H9 (cell line): Measurements from ENCODE around the gene IDH3B. TPM values are rescaled to one million over a fixed set of nuclear protein-coding genes. Genes with fewer than 3 reads are reported as not detected.

Source experiments
- DNase-seq: peaks from one replicate; pipeline ENCODE4 v3.0.0-alpha.2; 2017
- H2AFZ ChIP-seq: one replicate; pipeline ENCODE4 v1.6.1; 2013; ENCODE audit warnings: mild to moderate bottlenecking, low read length, control low read depth, moderate library complexity
- H2AK5ac ChIP-seq: 2 replicates; pipeline ENCODE4 v1.6.1; 2013; ENCODE audit warnings: low read length, control low read depth, mixed read lengths; ENCODE audit not compliant: insufficient read length
- H2BK120ac ChIP-seq: one replicate; pipeline ENCODE4 v1.6.1; 2013; ENCODE audit warnings: low read depth, mild to moderate bottlenecking, low read length, control low read depth, inconsistent platforms; ENCODE audit not compliant: poor library complexity, severe bottlenecking
- H2BK12ac ChIP-seq: 2 replicates; pipeline ENCODE4 v1.6.1; 2013; ENCODE audit warnings: low read length, control low read depth, mixed read lengths, low read depth; ENCODE audit not compliant: insufficient read length
- H2BK15ac ChIP-seq: 2 replicates; pipeline ENCODE4 v1.6.1; 2013; ENCODE audit warnings: low read depth, low read length, control low read depth
- H2BK20ac ChIP-seq: one replicate; pipeline ENCODE4 v1.6.1; 2013; ENCODE audit warnings: low read depth, mild to moderate bottlenecking, low read length, control low read depth, inconsistent platforms; ENCODE audit not compliant: poor library complexity, severe bottlenecking
- H2BK5ac ChIP-seq: 2 replicates; pipeline ENCODE4 v1.6.1; 2013; ENCODE audit warnings: low read length, control low read depth, mixed read lengths; ENCODE audit not compliant: insufficient read length
- H3K14ac ChIP-seq: 2 replicates; pipeline ENCODE4 v1.6.1; 2013; ENCODE audit warnings: low read length, control low read depth; ENCODE audit not compliant: insufficient read depth
- H3K18ac ChIP-seq: 2 replicates; pipeline ENCODE4 v1.6.1; 2013; ENCODE audit warnings: low read depth, mild to moderate bottlenecking, mixed read lengths, low read length, control low read depth; ENCODE audit not compliant: insufficient read length
- H3K23ac ChIP-seq: 2 replicates; pipeline ENCODE4 v1.6.1; 2013; ENCODE audit warnings: low read length, control low read depth, mixed read lengths, low read depth; ENCODE audit not compliant: insufficient read length
- H3K23me2 ChIP-seq: 2 replicates; pipeline ENCODE4 v1.6.1; 2013; ENCODE audit warnings: low read depth, mild to moderate bottlenecking, mixed read lengths, low read length, control low read depth; ENCODE audit not compliant: insufficient read length, poor library complexity, severe bottlenecking
- H3K27ac ChIP-seq: 2 replicates; pipeline ENCODE4 v1.5.1; 2013; ENCODE audit warnings: low read length, control low read depth, mixed read lengths, low read depth; ENCODE audit not compliant: insufficient read length
- H3K27me3 ChIP-seq: 2 replicates; pipeline ENCODE4 v1.6.1; 2013; ENCODE audit warnings: low read length, control low read depth, inconsistent platforms; ENCODE audit not compliant: insufficient read depth
- H3K4ac ChIP-seq: 2 replicates; pipeline ENCODE4 v1.6.1; 2013; ENCODE audit warnings: low read depth, mild to moderate bottlenecking, control low read depth, inconsistent platforms, low read length, moderate library complexity
- H3K4me1 ChIP-seq: 2 replicates; pipeline ENCODE4 v1.6.1; 2013; ENCODE audit warnings: low read length, control low read depth, inconsistent platforms; ENCODE audit not compliant: insufficient read depth
- H3K4me2 ChIP-seq: 2 replicates; pipeline ENCODE4 v1.6.1; 2013; ENCODE audit warnings: low read length, control low read depth, mixed read lengths; ENCODE audit not compliant: insufficient read length, insufficient read depth
- H3K56ac ChIP-seq: 2 replicates; pipeline ENCODE4 v1.6.1; 2013; ENCODE audit warnings: low read depth, mild to moderate bottlenecking, mixed read lengths, low read length, control low read depth; ENCODE audit not compliant: insufficient read length
- H3K79me1 ChIP-seq: 2 replicates; pipeline ENCODE4 v1.6.1; 2013; ENCODE audit warnings: low read depth, mild to moderate bottlenecking, moderate library complexity, low read length, control low read depth, inconsistent platforms; ENCODE audit not compliant: insufficient read depth, poor library complexity, severe bottlenecking
- H3K79me2 ChIP-seq: 2 replicates; pipeline ENCODE4 v1.6.1; 2013; ENCODE audit warnings: low read length, control low read depth, inconsistent platforms; ENCODE audit not compliant: insufficient read depth
- H3K9ac ChIP-seq: 2 replicates; pipeline ENCODE4 v1.6.1; 2013; ENCODE audit warnings: low read length, control low read depth, mixed read lengths; ENCODE audit not compliant: insufficient read length; ENCODE audit errors: extremely low read depth
- H3K9me3 ChIP-seq: one replicate; pipeline ENCODE4 v1.6.1; 2013; ENCODE audit warnings: low read depth, low read length, inconsistent platforms; ENCODE audit not compliant: control insufficient read depth
- H3T11ph ChIP-seq: one replicate; pipeline ENCODE4 v1.6.1; 2013; ENCODE audit warnings: mild to moderate bottlenecking, low read length, control low read depth, inconsistent platforms
- H4K20me1 ChIP-seq: one replicate; pipeline ENCODE4 v1.6.1; 2013; ENCODE audit not compliant: control insufficient read depth, insufficient read length, insufficient read depth
- H4K5ac ChIP-seq: 2 replicates; pipeline ENCODE4 v1.6.1; 2013; ENCODE audit warnings: low read depth, mild to moderate bottlenecking, mixed read lengths, low read length, control low read depth; ENCODE audit not compliant: insufficient read length
- H4K8ac ChIP-seq: replicated peaks from 2 replicates; pipeline ENCODE4 v1.6.1; 2013; ENCODE audit warnings: low read length, control low read depth, mixed read lengths, low read depth; ENCODE audit not compliant: insufficient read length
- H4K91ac ChIP-seq: 2 replicates; pipeline ENCODE4 v1.6.1; 2013; ENCODE audit warnings: low read depth, mild to moderate bottlenecking, moderate library complexity, mixed read lengths, low read length, control low read depth; ENCODE audit not compliant: insufficient read length
- H3K27ac Mint-ChIP-seq, 3 experiments: 2 replicates in 2 of 3; 3 replicates in 1 of 3; pipeline ENCODE4 v1.8.0; 2020 to 2021; ENCODE audit warnings: mixed read lengths in 3 of 3, mild to moderate bottlenecking in 1 of 3, moderate library complexity in 1 of 3
- H3K27me3 Mint-ChIP-seq: 2 replicates; pipeline ENCODE4 v1.8.0; 2021; ENCODE audit warnings: low read depth, mild to moderate bottlenecking, moderate library complexity, mixed read lengths
- H3K36me3 Mint-ChIP-seq, 3 experiments: 2 replicates in 2 of 3; 3 replicates in 1 of 3; pipeline ENCODE4 v1.8.0; 2020 to 2021; ENCODE audit warnings: low read depth in 3 of 3, mixed read lengths in 3 of 3; ENCODE audit not compliant: insufficient read depth in 1 of 3
- H3K4me1 Mint-ChIP-seq, 2 experiments: 2 replicates each; pipeline ENCODE4 v1.8.0; 2020; ENCODE audit warnings: mixed read lengths in 2 of 2
- H3K4me3 Mint-ChIP-seq, 2 experiments: 2 replicates in 1 of 2; 3 replicates in 1 of 2; pipeline ENCODE4 v1.8.0; 2020 to 2021; ENCODE audit warnings: mild to moderate bottlenecking in 2 of 2, mixed read lengths in 2 of 2, moderate library complexity in 1 of 2
- H3K9me3 Mint-ChIP-seq, 2 experiments: 2 replicates in 1 of 2; 3 replicates in 1 of 2; pipeline ENCODE4 v1.8.0; 2020; ENCODE audit warnings: mild to moderate bottlenecking in 2 of 2, mixed read lengths in 2 of 2, moderate library complexity in 1 of 2
- WGBS: extraction: QIAGEN DNeasy Blood & Tissue Kit; methylation state at CpG from one replicate; pipeline ENCODE4 v1.1.7; 2013; ENCODE audit warnings: missing lambda C conversion rate, low lambda C conversion rate, mixed read lengths; ENCODE audit not compliant: insufficient read length; ENCODE audit errors: extremely low coverage; 5-methylcytosine and 5-hydroxymethylcytosine counted together
- total RNA-seq: library from RNA; stranded (reverse); gene quantifications from 2 replicates; pipeline ENCODE4 v1.2.1, GENCODE V29; 2021
- TF ChIP-seq, protein P1 (sequence below): fragments of 200-600 bp; sonication (generic); conservative IDR thresholded peaks from 3 replicates; pipeline ENCODE4 v1.8.0; 2021; ENCODE audit warnings: antibody characterized with exemption, mild to moderate bottlenecking

IDH3B gene
- total RNA-seq, 1 experiment from 2014 or later = 114 TPM

DNA sequence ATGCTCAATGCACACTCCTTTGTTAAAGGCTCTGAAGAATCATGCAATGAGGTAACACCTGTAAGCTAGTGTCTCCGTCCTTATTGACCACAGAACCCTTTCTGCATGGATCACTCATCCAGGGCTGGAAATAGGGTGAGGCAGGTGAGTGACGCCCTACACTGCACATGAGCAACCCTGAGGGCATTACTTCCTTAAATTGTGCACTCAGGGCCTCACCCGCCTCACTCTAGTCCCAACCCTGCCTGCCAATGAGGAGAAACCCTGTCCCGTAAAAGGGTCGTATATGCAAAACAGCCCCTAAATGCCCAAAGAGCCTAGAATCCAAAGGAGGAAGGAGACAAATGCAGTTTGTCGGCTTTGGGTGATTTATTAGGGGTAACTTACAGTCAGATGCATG lies 45.2 kb downstream of the IDH3B start:
- no peak overlapping the region for H3K4ac ChIP-seq
- no peak overlapping the region for H3K18ac ChIP-seq
- no peak overlapping the region for H3K9ac ChIP-seq
- Mint-ChIP-seq H3K4me1 (no peaks in the 10 kb centered on the region), H3K27ac (no peak overlapping the region; a peak in 1 of 7 replicates), H3K36me3 (no peaks in the 10 kb centered on the region), H3K4me3 (no peak overlapping the region), H3K9me3 (peaks cover 2 to 3% of the 10 kb centered on the region in 2 experiments; a peak in 2 of 5 replicates), H3K27me3 (peaks cover 48% of the 10 kb centered on the region)
- no peak overlapping the region for H3K27ac ChIP-seq
- no peaks in the 10 kb centered on the region for H3K4me1 ChIP-seq
- H3K79me2 ChIP-seq = no peaks in the 10 kb centered on the region
- H4K5ac ChIP-seq = no peak overlapping the region
- WGBS = no CpG with 5 or more reads among the region's 6 CpGs
- no peak overlapping the region for H3K56ac ChIP-seq
- H3K14ac ChIP-seq = no peak overlapping the region
- H3K23ac ChIP-seq = no peak overlapping the region
- no peak for DNase-seq
- H2BK5ac ChIP-seq = no peak overlapping the region
- no peaks in the 10 kb centered on the region for H4K20me1 ChIP-seq
- H4K8ac ChIP-seq = no peak overlapping the region
- no peaks in the 10 kb centered on the region for H3K79me1 ChIP-seq
- no peaks in the 10 kb centered on the region for H3K27me3 ChIP-seq
- H3K23me2 ChIP-seq = no peaks in the 10 kb centered on the region
- H3T11ph ChIP-seq = no peak overlapping the region
- TF ChIP-seq, protein P1, sequence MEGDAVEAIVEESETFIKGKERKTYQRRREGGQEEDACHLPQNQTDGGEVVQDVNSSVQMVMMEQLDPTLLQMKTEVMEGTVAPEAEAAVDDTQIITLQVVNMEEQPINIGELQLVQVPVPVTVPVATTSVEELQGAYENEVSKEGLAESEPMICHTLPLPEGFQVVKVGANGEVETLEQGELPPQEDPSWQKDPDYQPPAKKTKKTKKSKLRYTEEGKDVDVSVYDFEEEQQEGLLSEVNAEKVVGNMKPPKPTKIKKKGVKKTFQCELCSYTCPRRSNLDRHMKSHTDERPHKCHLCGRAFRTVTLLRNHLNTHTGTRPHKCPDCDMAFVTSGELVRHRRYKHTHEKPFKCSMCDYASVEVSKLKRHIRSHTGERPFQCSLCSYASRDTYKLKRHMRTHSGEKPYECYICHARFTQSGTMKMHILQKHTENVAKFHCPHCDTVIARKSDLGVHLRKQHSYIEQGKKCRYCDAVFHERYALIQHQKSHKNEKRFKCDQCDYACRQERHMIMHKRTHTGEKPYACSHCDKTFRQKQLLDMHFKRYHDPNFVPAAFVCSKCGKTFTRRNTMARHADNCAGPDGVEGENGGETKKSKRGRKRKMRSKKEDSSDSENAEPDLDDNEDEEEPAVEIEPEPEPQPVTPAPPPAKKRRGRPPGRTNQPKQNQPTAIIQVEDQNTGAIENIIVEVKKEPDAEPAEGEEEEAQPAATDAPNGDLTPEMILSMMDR = no peak
- no peak overlapping the region for H2BK20ac ChIP-seq
- no peak overlapping the region for H2BK12ac ChIP-seq
- H2BK15ac ChIP-seq = no peak overlapping the region
- no peak overlapping the region for H3K4me2 ChIP-seq
- no peaks in the 10 kb centered on the region for H3K9me3 ChIP-seq
- H4K91ac ChIP-seq = no peak overlapping the region
- no peak overlapping the region for H2AFZ ChIP-seq
- H2BK120ac ChIP-seq = no peak overlapping the region
- no peak overlapping the region for H2AK5ac ChIP-seq
